K562 (cell line): Measurements from ENCODE around the gene IFNA2. TPM values are rescaled to one million over a fixed set of nuclear protein-coding genes. Genes with fewer than 3 reads are reported as not detected.

Source experiments
- ATAC-seq: fragments of 200-7000 bp; cut with Tn5 transposase; 3 replicates; pipeline ENCODE4 v1.9.1; 2020; ENCODE audit warnings: moderate library complexity
- BruUV-seq: library from RNA; stranded (reverse); fragments of 400-500 nt; replicated peaks from 2 replicates; lab custom pipeline; 2021; lab: Mats Ljungman, UMichigan
- CTCF ChIA-PET: fragments of 300-600 bp; formaldehyde crosslinking; extraction: SDS; loops from one replicate; lab custom pipeline; 2021; ENCODE audit warnings: low intra/inter-chr PET ratio; lab: Yijun Ruan, JAX
- POLR2A ChIA-PET: fragments of 300-600, 350-650 bp; sonication (Branson Sonifier 250); formaldehyde crosslinking; extraction: SDS; loops from one replicate; lab custom pipeline; 2021; ENCODE audit warnings: antibody characterized with exemption, inconsistent platforms; lab: Yijun Ruan, JAX
- DNase-seq, 4 experiments: peaks; one replicate each; pipeline versions ENCODE4 v3.0.0 to v3.0.0-alpha.2; 2011 to 2018; ENCODE audit warnings: low spot score in 3 of 4, mixed read lengths in 3 of 4; ENCODE audit errors: extremely low read depth in 1 of 4
- FAIRE-seq: peaks from 2 replicates; lab custom pipeline; 2011; peaks lifted over from hg19 to GRCh38; lab: Jason Lieb, UNC
- H2AFZ ChIP-seq: 2 replicates; pipeline ENCODE4 v1.6.0; 2011; ENCODE audit warnings: low read depth, low read length, control low read depth, inconsistent platforms
- H3K27ac ChIP-seq: fragments of 200-600 bp; 3 replicates; pipeline ENCODE4 v1.8.0; 2011; ENCODE audit warnings: low read depth, mild to moderate bottlenecking, control low read depth, inconsistent platforms, low read length, moderate library complexity, mixed read lengths; ENCODE audit errors: extremely low read depth
- H3K27me3 ChIP-seq, 2 experiments: fragments of 300-600 bp in 1 of 2; 2 replicates in 1 of 2; 3 replicates in 1 of 2; pipeline versions ENCODE4 v1.6.0 to v1.8.0; 2011; ENCODE audit warnings: inconsistent platforms in 2 of 2, low read length in 2 of 2, mild to moderate bottlenecking in 1 of 2, mixed read lengths in 1 of 2, moderate library complexity in 1 of 2; ENCODE audit not compliant: control insufficient read depth in 2 of 2, insufficient read depth in 2 of 2
- H3K36me3 ChIP-seq: fragments of 300-600 bp; 3 replicates; pipeline ENCODE4 v1.8.0; 2011; ENCODE audit warnings: mild to moderate bottlenecking, low read length, inconsistent platforms; ENCODE audit not compliant: control insufficient read depth, insufficient read depth
- H3K4me1 ChIP-seq, 2 experiments: fragments of 200-600 bp in 1 of 2; replicated peaks in 1 of 2; 2 replicates in 1 of 2; 3 replicates in 1 of 2; pipeline versions ENCODE4 v1.5.1 to v1.8.0; 2011; ENCODE audit warnings: inconsistent platforms in 2 of 2, low read length in 2 of 2, mild to moderate bottlenecking in 1 of 2, mixed read lengths in 1 of 2, moderate library complexity in 1 of 2; ENCODE audit not compliant: control insufficient read depth in 2 of 2, insufficient read depth in 2 of 2
- H3K4me2 ChIP-seq: 2 replicates; pipeline ENCODE4 v1.6.1; 2011; ENCODE audit warnings: low read length, control low read depth, inconsistent platforms, mixed read lengths; ENCODE audit not compliant: insufficient read depth
- H3K4me3 ChIP-seq: fragments of 200-600 bp; sonication (generic), shearing (Covaris generic); 2 replicates; pipeline ENCODE4 v1.5.1; 2016; ENCODE audit warnings: control low read depth, inconsistent platforms
- H3K79me2 ChIP-seq: fragments of 200-600 bp; 3 replicates; pipeline ENCODE4 v1.8.0; 2011; ENCODE audit warnings: low read length, inconsistent platforms; ENCODE audit not compliant: control insufficient read depth, insufficient read depth
- H3K9ac ChIP-seq, 2 experiments: 2 replicates each; pipeline versions ENCODE4 v1.6.0 to v1.6.1; 2011; ENCODE audit warnings: low read depth in 2 of 2, low read length in 2 of 2, control low read depth in 1 of 2, inconsistent platforms in 1 of 2, mild to moderate bottlenecking in 1 of 2, mixed read lengths in 1 of 2; ENCODE audit not compliant: insufficient read depth in 1 of 2
- H3K9me1 ChIP-seq: one replicate; pipeline ENCODE4 v1.6.0; 2011; ENCODE audit warnings: inconsistent platforms, mild to moderate bottlenecking, low read length, moderate library complexity; ENCODE audit not compliant: control insufficient read depth, insufficient read depth
- H3K9me3 ChIP-seq: replicated peaks from 2 replicates; pipeline ENCODE4 v1.5.1; 2011; ENCODE audit warnings: low read depth, low read length, inconsistent platforms; ENCODE audit not compliant: control insufficient read depth, insufficient read depth
- H4K20me1 ChIP-seq: replicated peaks from 2 replicates; pipeline ENCODE4 v1.6.1; 2011; ENCODE audit warnings: low read length, inconsistent platforms, mixed read lengths; ENCODE audit not compliant: control insufficient read depth, insufficient read depth
- CHD7 ChIP-seq: fragments of 200-600 bp; sonication (generic); IDR thresholded peaks from one replicate; pipeline ENCODE4 v1.6.1; 2012; ENCODE audit warnings: mild to moderate bottlenecking, low read depth, low read length, inconsistent platforms
- E2F3 ChIP-seq: fragments of 250-450 bp; sonication (Bioruptor Pico); IDR thresholded peaks from 2 replicates; pipeline ENCODE4 v1.4.0; 2020; ENCODE audit warnings: mild to moderate bottlenecking
- PATZ1 ChIP-seq: fragments of 250-450 bp; sonication (Bioruptor Pico); IDR thresholded peaks from 2 replicates; pipeline ENCODE4 v1.5.0; 2020; ENCODE audit warnings: mild to moderate bottlenecking, borderline replicate concordance
- PTBP1 ChIP-seq: fragments of 200-400 bp; formaldehyde crosslinking; IDR thresholded peaks from 2 replicates; pipeline ENCODE4 v1.6.1; 2017; ENCODE audit warnings: low read depth, low read length
- RNF219 ChIP-seq: fragments of 250-450 bp; sonication (Bioruptor Pico); IDR thresholded peaks from 2 replicates; pipeline ENCODE4 v1.5.0; 2022; ENCODE audit warnings: mild to moderate bottlenecking
- WGBS: fragments of 100-300 bp; shearing (Covaris generic); methylation state at CpG from one replicate; pipeline ENCODE4 v1.1.6; 2016; ENCODE audit warnings: low coverage, mixed read lengths; ENCODE audit not compliant: insufficient coverage; ENCODE audit errors: missing lambda C conversion rate; 5-methylcytosine and 5-hydroxymethylcytosine counted together
- in situ Hi-C: fragments of 300-500 bp; cut with MboI; formaldehyde crosslinking; loops from 4 replicates; pipeline ENCODE4 v1.15.0; 2018; ENCODE audit warnings: inconsistent platforms, mixed read lengths
- intact Hi-C: fragments of 100-400 bp; cut with micrococcal nuclease; formaldehyde crosslinking; loops from 2 replicates; pipeline ENCODE4 v1.14.2; 2022
- polyA plus RNA-seq, 8 experiments: library from polyadenylated mRNA; depleted of rRNA in 4 of 8; stranded (reverse) in 5 of 8; unstranded in 3 of 8; fragments of >200 nt; fragmentation: Nextera tagmentation in 2 of 8; fragmentation: Illumina TruSeq in 1 of 8; extraction: Ambion mirVana in 2 of 8; extraction: Trizol in 1 of 8; gene quantifications; 2 replicates each; pipeline versions ENCODE4 v1.2.1 to v1.2.3, GENCODE V29; 2011 to 2014; ENCODE audit warnings: inconsistent platforms in 1 of 8, missing spikeins in 1 of 8
- total RNA-seq, 7 experiments: library from RNA; depleted of rRNA in 6 of 7; stranded (reverse); fragments of >200 nt in 6 of 7; fragmentation: Illumina TruSeq in 2 of 7; extraction: Trizol in 2 of 7; gene quantifications; 2 replicates each; pipeline versions ENCODE4 v1.2.1 to v1.2.3, GENCODE V29; 2011 to 2021; ENCODE audit warnings: low replicate concordance in 1 of 7

IFNA2 gene
- total and polyA plus RNA-seq, 9 of the 15 experiments (the other 6 are each of a cell fraction or from before 2014, with no cell fraction given) = not detected

GRCh38 chr9:21362287-21362686, 22.9 kb downstream of the IFNA2 start:
- Histone ChIP-seq H3K79me2 (no peaks in the 10 kb centered on the region), H3K9me1 (no peaks in the 10 kb centered on the region), H2AFZ (no peak overlapping the region), H3K27ac (no peak overlapping the region), H3K27me3 (no peaks in the 10 kb centered on the region), H3K4me2 (no peak overlapping the region), H3K4me1 (no peaks in the 10 kb centered on the region), H3K36me3 (no peaks in the 10 kb centered on the region), H3K9me3 (no peaks in the 10 kb centered on the region), H3K4me3 (no peak overlapping the region), H4K20me1 (no peaks in the 10 kb centered on the region), H3K9ac (no peak overlapping the region)
- in situ Hi-C loops = no loop called here
- intact Hi-C loops = no loop called here
- no peak for ATAC-seq
- DNase-seq = no peak
- no CpG with 5 or more reads among the region's 8 CpGs for WGBS
- no peak for FAIRE-seq
- no TSS peak for BruUV-seq
- ChIA-PET CTCF (no interaction called here), POLR2A (no interaction called here)
- TF ChIP-seq E2F3 (CRISPR knock-in tag) (no peak), RNF219 (CRISPR knock-in tag) (no peak), PTBP1 (no peak), CHD7 (no peak), PATZ1 (CRISPR knock-in tag) (no peak)
